Sciatic nerve (tissue), 2 donors: Measurements from ENCODE around the gene CYSRT1. TPM values are rescaled to one million over a fixed set of nuclear protein-coding genes. Genes with fewer than 3 reads are reported as not detected.

Experiments used
- ATAC-seq: fragments of 200-7000 bp; cut with Tn5 transposase; one replicate; pipeline ENCODE4 v1.9.1; 2020; ENCODE audit warnings: mild to moderate bottlenecking, moderate library complexity
- DNase-seq: peaks from one replicate; pipeline ENCODE4 v3.0.0-alpha.2; 2020; ENCODE audit warnings: low spot score
- intact Hi-C: fragments of 100-400 bp; cut with DNase I; formaldehyde crosslinking; loops from one replicate; pipeline ENCODE4 v1.14.2; 2022
- total RNA-seq: library from RNA; stranded (reverse); fragmentation: NEBNext Ultra II Directional; extraction: Animal tissue kit (Norgen Biotek cat#: 25700); gene quantifications from one replicate; pipeline ENCODE4 v1.2.1, GENCODE V29; 2021
- donor health status: DM: no; HTN: no; CAD: no.
- donor health status: DM: no; HTN: no; CAD: no.

CYSRT1 gene
- not detected for total RNA-seq

GRCh38 chr9:137224830-137225694 is at the start of gene CYSRT1:
CYSRT1 (plus strand) TSS chr9:137225174; CDS start chr9:137225622, 448 bp downstream.
- no peak for ATAC-seq
- intact Hi-C loops: no loop called here
- no peak for DNase-seq

DNA sequence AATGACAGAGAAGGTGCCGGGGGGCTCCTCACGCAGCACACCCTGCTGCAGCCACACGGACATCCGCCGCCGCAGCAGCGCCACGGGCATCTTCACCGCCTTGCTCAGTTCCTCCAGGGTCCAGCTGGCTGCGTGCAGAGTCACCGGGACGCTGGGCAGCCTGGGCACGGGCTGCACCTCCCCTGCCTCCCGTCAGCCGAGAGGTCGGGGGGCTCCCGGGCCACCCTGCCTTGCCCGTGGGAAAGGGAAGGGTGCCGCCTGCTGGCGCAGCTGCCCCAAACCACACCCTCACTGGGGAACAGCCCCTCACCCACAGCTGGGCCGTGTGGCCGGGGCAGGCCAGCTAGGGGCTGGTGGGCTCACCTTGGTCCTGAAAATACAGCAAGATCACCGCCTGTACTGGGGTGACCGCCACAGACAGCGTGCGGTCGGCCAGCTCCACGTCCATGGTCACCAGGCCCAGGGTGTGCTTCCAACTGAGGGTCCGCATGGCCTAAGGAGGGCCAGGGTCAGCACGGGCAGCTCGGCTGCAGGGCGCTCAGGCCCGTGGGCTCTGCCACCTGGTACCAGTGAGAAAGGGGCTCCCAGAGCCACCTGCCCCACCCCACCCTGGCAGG is 49.5 kb upstream of the CYSRT1 start:
- intact Hi-C loops: no loop called here
- DNase-seq: no peak
- no peak for ATAC-seq

GRCh38 chr9:137176302-137177182 is 48.4 kb upstream of the CYSRT1 start:
- no peak for ATAC-seq
- intact Hi-C loops: no loop called here
- DNase-seq: no peak

GRCh38 chr9:137178201-137178938 is 46.6 kb upstream of the CYSRT1 start:
- ATAC-seq (no peak), DNase-seq (no peak)
- intact Hi-C loops: no loop called here

- DNase-seq (no peak), ATAC-seq (no peak)
- intact Hi-C loops: no loop called here
Measured at GRCh38 chr9:137178939-137179630, 45.9 kb upstream of the CYSRT1 start.

DNA sequence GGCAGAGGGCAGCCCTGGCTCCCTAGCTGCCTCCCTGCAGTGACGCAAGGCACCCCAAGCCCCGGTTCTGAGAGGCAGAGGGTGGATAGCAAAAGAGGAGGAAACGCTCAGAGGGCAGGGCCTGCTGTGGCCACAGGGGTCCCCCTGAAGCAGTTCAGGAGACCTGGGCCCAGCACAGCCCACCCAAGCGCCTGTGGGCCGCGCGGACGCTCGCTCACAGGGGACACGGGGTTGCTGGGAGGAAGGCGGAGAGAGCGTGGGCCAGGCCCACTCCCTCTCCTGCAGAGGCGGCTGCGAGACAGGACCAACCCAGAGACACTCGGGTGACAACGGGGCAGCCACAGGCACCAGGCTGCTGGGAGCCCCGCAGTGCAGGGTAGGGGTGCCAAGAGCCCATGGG is 45.2 kb upstream of the CYSRT1 start:
- DNase-seq: no peak
- no peak for ATAC-seq
- intact Hi-C loops: loop anchor here (10.0 kb wide), 1 partner anchor 55 kb away; the partner anchor contains the start of gene SLC34A3

- ATAC-seq (no peak), DNase-seq (no peak)
- intact Hi-C loops: loop anchor here (10.0 kb wide), 1 partner anchor 54 kb away; the partner anchor contains the start of gene SLC34A3
Measured at GRCh38 chr9:137180491-137180890, 44.5 kb upstream of the CYSRT1 start.

GRCh38 chr9:137181680-137182079 is 43.3 kb upstream of the CYSRT1 start:
- intact Hi-C loops: loop anchor here (10.0 kb wide), 1 partner anchor 53 kb away; the partner anchor contains the start of gene SLC34A3
- DNase-seq (no peak), ATAC-seq (no peak)

DNA sequence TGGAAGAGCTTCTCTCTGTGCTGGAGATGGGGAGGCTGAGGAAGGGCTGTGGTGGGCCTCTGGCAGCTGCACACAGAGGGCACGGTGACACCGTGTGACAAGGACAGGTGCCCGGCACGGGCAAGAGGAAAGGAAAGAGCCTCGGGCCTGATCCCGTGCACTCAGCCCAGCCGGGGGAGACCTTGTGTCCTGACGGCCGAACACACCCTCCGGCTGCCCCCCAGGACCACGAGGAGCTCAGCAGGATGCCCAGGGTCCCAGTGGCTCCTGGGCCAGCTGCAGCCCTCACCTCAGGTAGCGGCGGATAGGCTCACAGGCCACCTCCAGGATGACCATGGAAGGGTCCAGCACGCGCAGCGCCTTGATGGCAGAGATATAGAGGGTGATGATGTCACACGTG is 42.1 kb upstream of the CYSRT1 start:
- no peak for DNase-seq
- no peak for ATAC-seq
- intact Hi-C loops: loop anchor here (10.0 kb wide), 1 partner anchor 52 kb away; the partner anchor contains the start of gene SLC34A3

- ATAC-seq (no peak), DNase-seq (no peak)
- intact Hi-C loops: loop anchor here (10.0 kb wide), 1 partner anchor 51 kb away; the partner anchor contains the start of gene SLC34A3
Measured at GRCh38 chr9:137183980-137184595, 40.9 kb upstream of the CYSRT1 start.

DNA sequence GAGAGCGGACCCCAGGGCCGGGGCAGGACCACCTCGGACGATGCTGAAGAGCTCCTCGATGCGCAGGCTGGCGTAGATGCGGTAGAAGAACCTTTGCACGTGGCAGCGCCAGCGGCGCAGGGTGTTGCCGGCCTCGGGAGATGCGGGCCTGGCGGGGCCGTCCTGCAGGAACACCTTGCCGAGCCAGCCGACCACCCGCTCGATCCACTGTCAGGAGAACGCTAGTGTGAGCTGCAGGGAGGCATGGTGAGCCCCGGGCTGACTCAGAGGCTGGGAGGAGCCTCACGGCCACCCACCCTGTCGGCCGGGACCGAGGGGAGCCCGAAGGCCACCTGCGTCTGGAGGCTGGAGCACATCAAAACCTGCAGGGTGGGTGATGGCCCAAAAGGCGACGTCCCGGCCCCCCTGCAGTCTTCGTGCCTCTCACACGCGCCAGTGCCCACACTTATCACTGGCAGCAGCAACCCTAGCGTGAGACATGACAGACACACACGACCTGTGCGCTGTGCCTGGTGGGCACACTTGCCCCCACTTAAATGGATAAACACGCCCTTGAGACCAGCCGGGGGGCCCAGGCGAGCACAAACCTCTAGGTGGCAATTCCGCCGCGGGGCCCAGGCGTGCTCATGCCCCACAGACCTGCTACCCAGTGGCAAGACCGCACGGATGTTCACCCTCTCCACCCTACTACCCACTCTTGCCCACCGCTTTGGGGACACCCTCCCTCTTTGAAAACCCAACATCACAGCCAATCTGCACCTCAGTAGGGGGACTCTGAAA is 39.9 kb upstream of the CYSRT1 start:
- ATAC-seq: no peak
- intact Hi-C loops: loop anchor here (10.0 kb wide), 1 partner anchor 50 kb away; the partner anchor contains the start of gene SLC34A3

DNA sequence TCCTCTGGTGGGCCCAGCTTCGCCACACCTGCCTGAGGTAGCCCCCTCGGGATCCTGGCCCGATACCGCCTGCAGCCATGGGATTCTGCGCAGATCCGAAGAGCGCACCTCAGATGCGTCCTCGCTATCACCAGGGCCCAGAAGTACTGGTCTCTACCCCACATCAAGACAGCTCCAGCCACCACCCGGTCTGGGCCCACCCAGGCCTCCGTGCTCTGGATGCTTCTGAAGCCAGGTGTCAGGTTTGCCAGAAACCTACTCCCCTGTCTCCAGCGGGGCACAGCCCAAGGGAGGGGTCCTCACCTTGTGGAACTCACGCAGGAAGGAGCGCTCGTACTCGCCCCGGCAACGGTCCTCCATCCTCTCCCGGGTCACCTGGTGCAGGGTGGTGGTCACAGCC is 39.1 kb upstream of the CYSRT1 start:
- ATAC-seq: no peak
- intact Hi-C loops: loop anchor here (10.0 kb wide), 1 partner anchor 49 kb away; the partner anchor contains the start of gene SLC34A3
- no peak for DNase-seq

More for the DNA sequence above, 39.9 kb upstream of the CYSRT1 start:
- no peak for DNase-seq

DNA sequence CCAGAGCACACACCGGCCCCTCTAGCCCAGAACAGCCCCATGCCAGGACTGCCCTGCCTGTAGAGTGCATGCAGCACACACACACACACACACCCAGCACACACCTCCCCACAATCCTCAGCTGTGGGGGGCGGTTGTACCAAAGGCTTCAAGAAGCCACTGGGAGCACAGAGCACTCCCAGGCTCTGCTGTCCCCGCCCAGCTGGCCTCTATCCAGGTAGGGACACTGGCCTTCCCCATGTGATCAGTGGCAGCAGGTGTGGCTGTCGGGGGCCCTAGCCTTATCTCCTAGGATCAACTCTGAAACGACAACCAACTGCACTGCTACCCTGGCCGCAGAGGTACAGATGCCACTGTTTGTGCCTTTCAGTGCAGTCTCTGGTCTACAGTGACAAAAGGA is 38.6 kb upstream of the CYSRT1 start:
- ATAC-seq: no peak
- intact Hi-C loops: loop anchor here (10.0 kb wide), 1 partner anchor 48 kb away; the partner anchor contains the start of gene SLC34A3
- no peak for DNase-seq

DNA sequence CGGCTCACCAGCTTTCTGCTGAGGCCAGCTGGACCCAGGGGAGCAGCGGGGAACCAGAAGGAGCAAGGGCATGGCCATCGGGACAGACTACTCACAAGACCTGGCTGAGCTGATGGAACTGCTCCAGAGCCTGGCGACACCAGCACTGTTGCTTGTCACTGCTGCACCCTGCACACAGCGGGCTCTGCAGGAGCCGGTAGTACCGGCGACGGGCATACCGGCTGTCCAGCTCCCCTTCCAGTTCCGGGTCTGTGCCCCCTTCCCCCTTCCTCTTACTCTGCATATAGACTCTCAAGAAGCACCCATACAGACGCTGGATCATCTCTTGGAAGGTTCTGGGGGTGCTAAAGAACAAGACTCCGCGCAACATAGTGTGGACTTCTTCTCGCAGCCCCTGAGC is 37.6 kb upstream of the CYSRT1 start:
- intact Hi-C loops: loop anchor here (10.0 kb wide), 1 partner anchor 47 kb away; the partner anchor contains the start of gene SLC34A3
- no peak for ATAC-seq
- DNase-seq: no peak

GRCh38 chr9:137188086-137188489 is 36.9 kb upstream of the CYSRT1 start:
- ATAC-seq (no peak), DNase-seq (no peak)
- intact Hi-C loops: loop anchor here (10.0 kb wide), 1 partner anchor 47 kb away; the partner anchor contains the start of gene SLC34A3
